Stomach (tissue), 4 donors: ENCODE results near the gene KIF1A.

ENCODE experiments used
- POLR2A ChIP-seq, 4 donors: fragments of 450-650 bp; IDR thresholded peaks; one replicate each; pipeline ENCODE4 v1.6.1; 2016; ENCODE audit warnings: antibody characterized with exemption in 4 of 4, control low read depth in 2 of 4, mild to moderate bottlenecking in 1 of 4, moderate library complexity in 1 of 4
- TF ChIP-seq, protein P1 (sequence below), 7 experiments: fragments of 450-650 bp in 4 of 7; fragments of 200-600 bp in 3 of 7; sonication (generic) in 3 of 7; IDR thresholded peaks; one replicate each; pipeline ENCODE4 v1.5.1; 2016 to 2019; ENCODE audit warnings: antibody characterized with exemption in 7 of 7, control low read depth in 2 of 7, mild to moderate bottlenecking in 1 of 7

GRCh38 chr2:240816584-240817495 is 3.2 kb downstream of the KIF1A start:
- TF ChIP-seq POLR2A (IDR thresholded peaks at IDR 0.05) = no peak
- TF ChIP-seq, protein P1, sequence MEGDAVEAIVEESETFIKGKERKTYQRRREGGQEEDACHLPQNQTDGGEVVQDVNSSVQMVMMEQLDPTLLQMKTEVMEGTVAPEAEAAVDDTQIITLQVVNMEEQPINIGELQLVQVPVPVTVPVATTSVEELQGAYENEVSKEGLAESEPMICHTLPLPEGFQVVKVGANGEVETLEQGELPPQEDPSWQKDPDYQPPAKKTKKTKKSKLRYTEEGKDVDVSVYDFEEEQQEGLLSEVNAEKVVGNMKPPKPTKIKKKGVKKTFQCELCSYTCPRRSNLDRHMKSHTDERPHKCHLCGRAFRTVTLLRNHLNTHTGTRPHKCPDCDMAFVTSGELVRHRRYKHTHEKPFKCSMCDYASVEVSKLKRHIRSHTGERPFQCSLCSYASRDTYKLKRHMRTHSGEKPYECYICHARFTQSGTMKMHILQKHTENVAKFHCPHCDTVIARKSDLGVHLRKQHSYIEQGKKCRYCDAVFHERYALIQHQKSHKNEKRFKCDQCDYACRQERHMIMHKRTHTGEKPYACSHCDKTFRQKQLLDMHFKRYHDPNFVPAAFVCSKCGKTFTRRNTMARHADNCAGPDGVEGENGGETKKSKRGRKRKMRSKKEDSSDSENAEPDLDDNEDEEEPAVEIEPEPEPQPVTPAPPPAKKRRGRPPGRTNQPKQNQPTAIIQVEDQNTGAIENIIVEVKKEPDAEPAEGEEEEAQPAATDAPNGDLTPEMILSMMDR (IDR thresholded peaks at IDR 0.05) = no peak
